Thymus (tissue), 11 donors: ENCODE measurements around the gene ESR1. TPM values are rescaled to one million over a fixed set of nuclear protein-coding genes. Genes with fewer than 3 reads are reported as not detected.
"Not testable (repeated sequence)": the region's sequence is repeated elsewhere in the genome, so short reads cannot be mapped to it uniquely, and the experiment has no call there.

ENCODE experiments used
- DNase-seq, 9 donors: peaks; one replicate each; pipeline ENCODE4 v3.0.0-alpha.2; 2013; ENCODE audit warnings: low spot score in 9 of 9, low read depth in 6 of 9, missing footprints in 1 of 9
- H3K27ac ChIP-seq, 2 donors: one replicate each; pipeline ENCODE4 v1.5.1; 2013; ENCODE audit warnings: control low read depth in 1 of 2, low read depth in 1 of 2, low read length in 1 of 2, mild to moderate bottlenecking in 1 of 2, moderate library complexity in 1 of 2
- H3K27me3 ChIP-seq, 2 donors: one replicate each; pipeline ENCODE4 v1.5.1; 2013; ENCODE audit warnings: low read length in 1 of 2; ENCODE audit not compliant: control insufficient read depth in 2 of 2, insufficient read depth in 1 of 2
- H3K36me3 ChIP-seq, 2 donors: one replicate each; pipeline ENCODE4 v1.5.1; 2013; ENCODE audit warnings: low read length in 1 of 2, mild to moderate bottlenecking in 1 of 2, moderate library complexity in 1 of 2; ENCODE audit not compliant: control insufficient read depth in 2 of 2, insufficient read depth in 2 of 2
- H3K4me1 ChIP-seq, 2 donors: one replicate each; pipeline ENCODE4 v1.5.1; 2013; ENCODE audit warnings: low read length in 2 of 2; ENCODE audit not compliant: control insufficient read depth in 2 of 2, insufficient read depth in 2 of 2
- H3K4me3 ChIP-seq, 2 donors: one replicate each; pipeline ENCODE4 v1.5.1; 2013; ENCODE audit warnings: low read length in 2 of 2, control low read depth in 1 of 2, mild to moderate bottlenecking in 1 of 2
- H3K9me3 ChIP-seq, 2 donors: one replicate each; pipeline ENCODE4 v1.5.1; 2013; ENCODE audit warnings: low read length in 1 of 2, mild to moderate bottlenecking in 1 of 2; ENCODE audit not compliant: control insufficient read depth in 2 of 2, insufficient read depth in 1 of 2
- WGBS: extraction: QIAGEN DNeasy Blood & Tissue Kit; methylation state at CpG from one replicate; pipeline ENCODE4 v1.1.7; 2013; 5-methylcytosine and 5-hydroxymethylcytosine counted together
- polyA plus RNA-seq: library from polyadenylated mRNA; stranded (reverse); fragments of 200-250 nt; gene quantifications from one replicate; pipeline ENCODE4 v1.2.3, GENCODE V29; 2013
- total RNA-seq: library from RNA; stranded (reverse); fragments of 120-200 nt; gene quantifications from one replicate; pipeline ENCODE4 v1.2.4, GENCODE V29; 2013
- donor health status: healthy.

The ESR1 gene
- total and polyA plus RNA-seq, 2 donors: 0.28 to 1.2 TPM

DNA sequence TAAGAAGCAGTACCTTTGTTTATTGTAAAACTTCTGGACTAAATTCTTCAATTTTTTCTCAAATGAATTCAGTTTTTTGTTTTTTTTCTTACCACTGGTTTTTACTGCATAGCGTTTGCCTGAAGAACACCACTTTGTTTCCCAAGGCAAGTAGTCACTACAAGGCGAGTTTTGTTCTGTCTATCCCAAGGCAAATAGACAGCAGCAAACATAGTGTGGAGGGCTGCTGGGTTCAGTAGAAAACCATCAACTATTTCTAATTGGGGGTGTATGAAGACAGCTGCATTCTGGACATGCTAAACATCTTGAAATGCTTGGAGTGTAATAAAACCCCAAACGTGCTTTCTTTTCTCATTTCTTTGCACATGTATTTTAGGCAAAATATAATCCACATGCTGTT lies 197.4 kb downstream of the ESR1 start:
- DNase-seq: no peak

DNA sequence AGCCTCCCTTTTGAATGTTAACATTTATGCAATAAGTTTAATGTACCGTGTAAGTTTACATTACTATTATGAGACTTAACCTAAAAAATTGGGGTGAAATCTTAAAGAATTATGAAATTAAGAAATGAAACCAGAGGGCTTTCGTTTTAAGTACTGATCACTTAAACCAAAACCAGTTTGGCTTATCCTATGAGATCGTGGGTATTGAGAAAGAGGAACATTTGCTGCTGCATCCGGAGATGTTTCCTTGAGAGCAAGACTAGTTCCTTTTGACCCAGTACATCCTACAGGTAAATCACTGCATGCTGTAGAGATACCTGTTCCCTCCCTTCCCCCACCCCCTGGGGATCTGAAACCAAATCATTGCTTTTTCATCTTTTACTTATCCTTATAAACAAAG lies 201.3 kb downstream of the ESR1 start:
- Histone ChIP-seq H3K27ac (no peak overlapping the region), H3K9me3 (no peaks in the 10 kb centered on the region), H3K4me1 (no peaks in the 10 kb centered on the region), H3K27me3 (no peaks in the 10 kb centered on the region), H3K4me3 (no peak overlapping the region), H3K36me3 (no peaks in the 10 kb centered on the region)
- WGBS: 73% methylated on average over 4 of the region's 4 CpGs
- no peak for DNase-seq

More for the DNA sequence above, 197.4 kb downstream of the ESR1 start:
- Histone ChIP-seq H3K4me1 (no peaks in the 10 kb centered on the region), H3K9me3 (no peaks in the 10 kb centered on the region), H3K27me3 (no peaks in the 10 kb centered on the region), H3K4me3 (no peak overlapping the region), H3K36me3 (no peaks in the 10 kb centered on the region), H3K27ac (no peak overlapping the region)
- 80% methylated on average over 3 of the region's 3 CpGs for WGBS

DNA sequence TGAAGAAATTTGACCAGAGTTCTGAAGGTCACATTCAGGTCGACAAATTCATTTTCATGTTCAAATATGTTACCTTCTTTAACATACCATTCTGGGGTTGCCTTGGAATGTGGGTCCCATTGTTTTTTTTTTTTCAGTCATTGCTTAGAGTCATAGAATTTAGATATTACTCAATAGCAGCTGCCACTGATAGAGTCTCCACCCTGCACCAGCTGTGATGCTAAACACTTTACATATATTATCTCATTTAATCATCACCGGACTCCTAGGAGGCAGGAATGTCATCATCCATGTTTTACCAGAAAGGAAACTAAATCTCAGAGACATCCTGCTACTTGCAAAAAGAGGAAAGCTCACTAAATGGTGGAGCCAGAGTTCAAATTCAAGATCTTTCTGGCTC lies 204.7 kb downstream of the ESR1 start:
- H3K36me3 ChIP-seq: no peaks in the 10 kb centered on the region
- no peaks in the 10 kb centered on the region for H3K9me3 ChIP-seq
- no peak overlapping the region for H3K27ac ChIP-seq
- H3K27me3 ChIP-seq: no peaks in the 10 kb centered on the region
- no peak for DNase-seq
- 96% methylated on average over 2 of the region's 2 CpGs for WGBS
- no peak overlapping the region for H3K4me3 ChIP-seq
- no peaks in the 10 kb centered on the region for H3K4me1 ChIP-seq

DNA sequence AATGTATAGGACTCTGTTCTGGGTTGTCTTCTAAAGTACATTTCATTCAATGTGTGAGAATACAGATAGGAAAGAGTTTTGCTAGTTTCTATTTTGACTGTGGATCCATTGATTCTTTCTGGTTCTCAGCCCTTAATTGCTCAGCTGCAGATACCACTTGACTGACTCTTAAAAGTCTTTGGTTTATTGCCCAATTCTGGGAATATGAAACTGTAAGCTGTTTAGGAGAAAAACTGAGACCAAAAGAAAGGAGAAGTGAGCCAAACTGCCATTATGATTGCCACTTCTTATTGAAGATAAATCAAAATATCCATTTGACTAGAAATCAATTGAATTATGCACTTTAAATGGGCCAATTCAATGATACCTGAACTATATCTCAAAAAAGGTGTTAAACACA lies 211.4 kb downstream of the ESR1 start:
- H3K27ac ChIP-seq: no peak overlapping the region
- H3K9me3 ChIP-seq: no peaks in the 10 kb centered on the region
- DNase-seq: no peak
- no peak overlapping the region for H3K4me3 ChIP-seq
- H3K36me3 ChIP-seq: no peaks in the 10 kb centered on the region
- no peaks in the 10 kb centered on the region for H3K27me3 ChIP-seq
- no peaks in the 10 kb centered on the region for H3K4me1 ChIP-seq

DNA sequence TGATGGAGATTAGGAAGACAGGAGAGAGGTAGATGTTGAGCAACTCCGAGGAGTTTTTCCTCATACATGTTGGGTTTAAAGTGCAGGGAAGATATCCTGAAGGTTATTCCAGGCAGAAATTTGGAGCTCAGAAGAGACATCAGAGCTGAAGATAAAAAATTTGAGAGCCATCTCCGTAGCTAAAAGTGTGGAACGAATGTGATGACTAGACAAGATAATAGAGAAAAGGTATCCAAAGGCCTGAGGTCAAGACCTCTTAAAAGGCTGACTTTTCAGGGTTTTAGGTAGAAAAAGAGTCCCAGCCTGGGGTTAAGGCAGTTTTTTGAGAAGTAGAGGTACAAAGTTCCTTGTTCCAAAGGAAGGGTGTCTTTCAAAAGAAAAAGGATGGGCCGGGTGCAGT lies 214.8 kb downstream of the ESR1 start:
- 98% methylated on average over 4 of the region's 4 CpGs for WGBS
- no peaks in the 10 kb centered on the region for H3K36me3 ChIP-seq
- no peaks in the 10 kb centered on the region for H3K9me3 ChIP-seq
- H3K4me1 ChIP-seq: no peaks in the 10 kb centered on the region
- no peaks in the 10 kb centered on the region for H3K27me3 ChIP-seq
- H3K4me3 ChIP-seq: no peak overlapping the region
- no peak overlapping the region for H3K27ac ChIP-seq
- DNase-seq: no peak

DNA sequence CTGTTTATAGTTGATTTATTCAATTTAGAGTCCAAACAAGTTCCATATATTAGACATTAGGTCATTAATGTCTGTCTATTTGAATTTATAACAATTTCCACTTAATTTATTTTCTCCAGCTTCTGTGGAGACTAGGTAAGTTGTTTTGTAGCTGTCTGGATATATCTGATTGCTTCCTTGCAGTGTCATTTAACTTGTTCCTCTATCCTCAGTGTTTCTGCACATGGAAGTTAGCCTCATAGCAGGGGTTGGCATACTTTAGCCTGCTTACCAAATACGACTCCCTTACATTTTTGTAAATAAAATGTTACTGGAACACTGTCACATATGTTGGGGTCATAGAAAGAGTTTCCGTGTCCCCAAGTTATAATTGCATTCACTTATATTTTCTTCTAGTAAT lies 216.1 kb downstream of the ESR1 start:
- Histone ChIP-seq H3K9me3 (no peaks in the 10 kb centered on the region), H3K4me1 (no peaks in the 10 kb centered on the region), H3K27me3 (no peaks in the 10 kb centered on the region), H3K36me3 (no peaks in the 10 kb centered on the region), H3K4me3 (no peak overlapping the region), H3K27ac (no peak overlapping the region)
- 98% methylated on average over 2 of the region's 2 CpGs for WGBS
- no peak for DNase-seq

DNA sequence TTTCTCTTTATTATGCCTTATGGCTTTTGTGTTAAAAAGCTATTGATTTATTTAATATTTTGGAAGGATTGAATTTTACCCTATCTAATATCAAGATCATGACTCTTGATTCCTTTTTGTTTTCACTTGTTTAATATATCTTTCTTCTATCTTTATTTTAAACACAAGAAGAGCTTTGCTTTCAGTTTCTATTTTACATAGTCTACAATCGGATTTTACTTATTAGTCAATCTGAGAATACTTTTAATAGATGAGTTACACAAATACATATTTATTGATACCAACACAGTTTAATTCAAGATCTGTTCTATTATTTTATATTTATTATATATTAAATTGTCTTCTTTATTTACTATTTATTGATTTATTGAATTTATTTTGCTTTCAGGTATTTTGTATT lies 218.8 kb downstream of the ESR1 start:
- DNase-seq: no peak
- Histone ChIP-seq H3K4me3 (no peak overlapping the region), H3K27ac (no peak overlapping the region), H3K4me1 (no peaks in the 10 kb centered on the region), H3K36me3 (no peaks in the 10 kb centered on the region), H3K27me3 (no peaks in the 10 kb centered on the region), H3K9me3 (no peaks in the 10 kb centered on the region)
- WGBS: 41% methylated on average over 1 of the region's 1 CpG

DNA sequence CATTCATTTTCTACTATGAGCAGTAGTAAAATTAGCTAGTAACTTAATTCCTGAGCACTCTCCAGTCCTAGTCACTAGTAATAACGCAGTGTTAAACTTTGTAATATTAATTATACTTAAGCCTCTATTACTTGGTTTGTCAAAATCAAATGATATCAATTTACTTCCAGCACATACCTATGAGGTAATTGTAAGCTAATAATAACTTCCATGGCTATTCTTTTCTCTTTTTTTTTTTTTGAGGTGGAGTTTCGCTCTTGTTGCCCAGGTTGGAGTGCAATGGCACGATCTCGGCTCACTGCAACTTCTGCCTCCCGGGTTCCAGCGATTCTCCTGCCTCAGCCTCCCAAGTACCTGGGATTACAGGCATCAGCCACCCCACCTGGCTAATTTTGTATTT lies 219.3 kb downstream of the ESR1 start:
- H3K4me1 ChIP-seq, H3K27me3 ChIP-seq, DNase-seq, H3K36me3 ChIP-seq, H3K4me3 ChIP-seq, H3K27ac ChIP-seq, H3K9me3 ChIP-seq: not testable (repeated sequence)
- WGBS: 98% methylated on average over 6 of the region's 6 CpGs

DNA sequence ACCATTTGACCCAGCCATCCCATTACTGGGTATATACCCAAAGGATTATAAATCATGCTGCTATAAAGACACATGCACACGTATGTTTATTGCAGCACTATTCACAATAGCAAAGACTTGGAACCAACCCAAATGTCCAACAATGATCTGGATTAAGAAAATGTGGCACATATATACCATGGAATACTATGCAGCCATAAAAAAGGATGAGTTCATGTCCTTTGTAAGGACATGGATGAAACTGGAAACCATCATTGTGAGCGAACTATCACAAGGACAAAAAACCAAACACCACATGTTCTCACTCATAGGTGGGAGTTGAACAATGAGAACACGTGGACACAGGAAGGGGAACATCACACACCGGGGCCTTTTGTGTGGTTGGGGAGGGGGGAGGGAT lies 226.3 kb downstream of the ESR1 start:
- 97% methylated on average over 4 of the region's 4 CpGs for WGBS
- H3K27me3 ChIP-seq, H3K27ac ChIP-seq, H3K4me1 ChIP-seq, H3K4me3 ChIP-seq, DNase-seq, H3K9me3 ChIP-seq, H3K36me3 ChIP-seq: not testable (repeated sequence)

DNA sequence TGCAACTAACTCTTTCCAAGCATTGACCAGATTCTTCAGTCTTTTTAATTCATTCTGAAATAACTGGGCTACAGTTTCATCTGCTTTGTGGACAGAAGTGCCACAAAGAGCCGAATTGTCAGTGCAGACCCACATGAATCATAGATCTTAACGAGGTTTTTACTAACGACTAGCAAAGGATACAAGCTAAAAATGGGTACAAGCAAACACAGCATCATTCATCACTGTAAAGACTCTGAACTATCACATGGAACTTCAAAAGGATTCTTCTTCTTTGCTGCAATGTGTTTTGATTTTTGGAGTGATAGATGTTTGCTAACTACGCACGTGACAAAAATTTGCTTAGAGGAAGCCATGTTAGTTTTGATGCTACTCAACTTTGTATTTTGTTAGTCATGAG lies 227.1 kb downstream of the ESR1 start:
- no peaks in the 10 kb centered on the region for H3K36me3 ChIP-seq
- no peaks in the 10 kb centered on the region for H3K4me1 ChIP-seq
- no peaks in the 10 kb centered on the region for H3K9me3 ChIP-seq
- WGBS: 93% methylated on average over 5 of the region's 5 CpGs
- H3K27ac ChIP-seq: no peak overlapping the region
- H3K4me3 ChIP-seq: no peak overlapping the region
- H3K27me3 ChIP-seq: no peaks in the 10 kb centered on the region
- DNase-seq: no peak
